Activated CD8-positive, alpha-beta memory T cell treated with anti-CD3 and anti-CD28 coated beads, Interleukin-2, amount 10 ng/mL, durations not matched to agents 7 days and 5 days (primary cell): ENCODE results near the gene HOMER3. TPM values are rescaled to one million over a fixed set of nuclear protein-coding genes. Genes with fewer than 3 reads are reported as not detected.
"Not testable (repeated sequence)": the region's sequence is repeated elsewhere in the genome, so short reads cannot be mapped to it uniquely, and the experiment has no call there.

Experiments
- ATAC-seq: fragments of 150-1000 bp; cut with Tn5 transposase; one replicate; pipeline ENCODE4 v1.10.0; 2021; ENCODE audit warnings: moderate library complexity
- CTCF ChIA-PET: fragments of 350-600 bp; sonication (Branson Sonifier 250); formaldehyde crosslinking; loops from one replicate; lab custom pipeline; 2021; ENCODE audit warnings: antibody characterized with exemption; lab: Charles Lee
- DNase-seq: peaks from one replicate; pipeline ENCODE4 v3.0.0-alpha.2; 2020
- H3K27ac Mint-ChIP-seq: one replicate; pipeline ENCODE4 v1.8.0; 2021; ENCODE audit warnings: mild to moderate bottlenecking, mixed read lengths
- H3K27me3 Mint-ChIP-seq: one replicate; pipeline ENCODE4 v1.8.0; 2021; ENCODE audit warnings: mixed read lengths
- H3K36me3 Mint-ChIP-seq: one replicate; pipeline ENCODE4 v1.8.0; 2021; ENCODE audit warnings: mild to moderate bottlenecking, mixed read lengths
- H3K4me1 Mint-ChIP-seq: one replicate; pipeline ENCODE4 v1.8.0; 2021; ENCODE audit warnings: mixed read lengths
- H3K4me3 Mint-ChIP-seq: one replicate; pipeline ENCODE4 v1.8.0; 2021; ENCODE audit warnings: mild to moderate bottlenecking, moderate library complexity, mixed read lengths
- H3K9me3 Mint-ChIP-seq: one replicate; pipeline ENCODE4 v1.8.0; 2022; ENCODE audit warnings: low read depth, mixed read lengths
- total RNA-seq, 2 experiments: library from RNA; stranded (reverse); gene quantifications; one replicate each; pipeline ENCODE4 v1.2.3, GENCODE V29; 2021

Gene HOMER3
- total RNA-seq, 2 experiments from 2014 or later = 0.26 TPM; not detected in 1

DNA sequence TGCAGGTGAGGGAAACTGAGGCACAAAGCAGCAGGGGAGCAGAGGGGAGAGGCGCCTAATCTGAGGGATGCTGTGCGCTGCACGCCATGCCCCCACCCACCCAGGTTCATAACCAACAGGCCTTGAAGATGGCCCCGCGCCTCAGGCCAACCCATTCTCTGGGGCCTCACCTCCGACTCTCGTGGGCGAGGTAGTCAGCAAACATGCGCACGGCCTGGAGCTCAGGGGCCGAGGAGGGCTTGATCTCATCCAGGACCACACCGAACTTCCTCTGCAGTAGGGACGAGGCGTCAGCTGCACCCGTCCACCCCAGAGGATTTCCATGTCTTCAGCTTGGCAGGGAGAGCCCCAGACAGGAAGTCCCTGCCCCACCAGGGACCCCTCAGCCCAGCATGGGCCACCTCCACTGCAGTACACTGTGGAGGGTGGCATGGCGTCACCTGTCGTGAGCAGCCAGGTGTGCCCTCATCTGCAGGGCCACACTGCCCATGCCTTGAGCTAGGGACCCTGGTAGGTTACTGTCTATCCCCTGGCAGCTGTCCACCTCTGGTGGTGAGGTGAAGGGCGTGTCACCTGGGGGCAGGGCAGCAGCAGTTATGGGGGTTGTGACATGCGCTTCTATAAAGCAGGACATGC lies 30.1 kb downstream of the HOMER3 start:
- Mint-ChIP-seq H3K9me3 (no peaks in the 10 kb centered on the region), H3K4me1 (peaks cover 9% of the 10 kb centered on the region), H3K4me3 (no peak overlapping the region), H3K27me3 (no peaks in the 10 kb centered on the region), H3K36me3 (peaks cover 11% of the 10 kb centered on the region), H3K27ac (no peak overlapping the region)
- no peak for DNase-seq
- no peak for ATAC-seq
- CTCF ChIA-PET = no interaction called here

DNA sequence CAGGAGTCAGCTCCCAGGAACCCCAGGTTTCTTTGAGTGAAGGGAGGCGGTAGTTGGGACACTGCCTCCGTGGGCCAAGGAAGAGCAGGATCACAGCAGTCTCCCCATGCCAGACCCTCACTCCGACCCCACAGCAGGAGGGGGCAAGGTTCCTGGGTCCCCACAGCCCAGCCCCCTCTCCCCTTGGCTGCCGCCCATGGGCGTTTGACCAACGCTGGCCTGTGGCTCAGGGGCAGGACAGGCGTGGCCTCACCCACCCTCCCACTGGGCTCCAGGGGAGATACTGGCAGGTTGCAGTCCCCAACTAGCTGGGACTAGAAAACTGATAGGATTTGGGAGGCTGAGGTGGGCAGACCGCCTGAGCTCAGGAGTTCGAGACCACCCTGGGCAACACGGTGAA lies 31.0 kb downstream of the HOMER3 start:
- Mint-ChIP-seq H3K4me1 (peaks cover 1% of the 10 kb centered on the region), H3K36me3 (peaks cover 7% of the 10 kb centered on the region), H3K4me3 (no peak overlapping the region), H3K9me3 (no peaks in the 10 kb centered on the region), H3K27ac (no peak overlapping the region), H3K27me3 (no peaks in the 10 kb centered on the region)
- CTCF ChIA-PET = no interaction called here
- ATAC-seq (no peak), DNase-seq (no peak)

DNA sequence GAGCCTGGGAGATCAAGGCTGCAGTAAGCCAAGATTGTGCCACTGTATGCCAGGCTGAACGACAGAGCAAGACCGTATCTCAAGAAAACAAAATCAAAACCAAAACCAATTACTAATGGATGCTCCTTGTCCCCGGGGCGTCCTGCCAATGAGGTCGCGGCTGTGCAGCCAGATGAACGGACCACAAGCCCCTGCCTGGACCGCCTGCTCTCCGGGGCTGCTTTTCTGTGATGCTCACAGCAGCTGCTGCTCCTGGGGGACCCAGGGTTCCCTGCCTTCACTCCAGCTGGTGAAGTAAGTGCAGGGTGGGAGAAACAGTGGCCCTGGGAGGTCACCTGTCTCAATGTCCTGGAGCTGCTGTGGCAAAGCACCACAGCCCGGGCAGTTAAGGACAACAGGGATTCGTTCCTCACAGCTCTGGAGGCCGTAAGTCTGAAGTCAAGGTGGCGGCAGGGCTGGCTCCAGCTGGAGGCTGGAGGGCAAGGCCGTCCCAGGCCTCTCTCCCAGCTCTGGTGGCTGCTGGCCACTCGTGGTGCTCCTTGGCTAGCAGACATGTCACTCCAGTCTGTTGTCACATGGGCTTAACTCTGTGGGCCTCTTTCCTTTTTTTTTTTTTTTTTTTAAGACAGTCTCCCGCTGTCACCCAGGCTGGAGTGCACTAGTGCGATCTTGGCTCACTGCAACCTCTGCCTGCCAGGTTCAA lies 31.9 kb downstream of the HOMER3 start:
- H3K4me1 Mint-ChIP-seq = no peaks in the 10 kb centered on the region
- no peaks in the 10 kb centered on the region for H3K9me3 Mint-ChIP-seq
- CTCF ChIA-PET = no interaction called here
- peaks cover 7% of the 10 kb centered on the region for H3K36me3 Mint-ChIP-seq
- H3K27ac Mint-ChIP-seq = no peak overlapping the region
- ATAC-seq (no peak), DNase-seq (no peak)
- no peak overlapping the region for H3K4me3 Mint-ChIP-seq
- H3K27me3 Mint-ChIP-seq = no peaks in the 10 kb centered on the region

DNA sequence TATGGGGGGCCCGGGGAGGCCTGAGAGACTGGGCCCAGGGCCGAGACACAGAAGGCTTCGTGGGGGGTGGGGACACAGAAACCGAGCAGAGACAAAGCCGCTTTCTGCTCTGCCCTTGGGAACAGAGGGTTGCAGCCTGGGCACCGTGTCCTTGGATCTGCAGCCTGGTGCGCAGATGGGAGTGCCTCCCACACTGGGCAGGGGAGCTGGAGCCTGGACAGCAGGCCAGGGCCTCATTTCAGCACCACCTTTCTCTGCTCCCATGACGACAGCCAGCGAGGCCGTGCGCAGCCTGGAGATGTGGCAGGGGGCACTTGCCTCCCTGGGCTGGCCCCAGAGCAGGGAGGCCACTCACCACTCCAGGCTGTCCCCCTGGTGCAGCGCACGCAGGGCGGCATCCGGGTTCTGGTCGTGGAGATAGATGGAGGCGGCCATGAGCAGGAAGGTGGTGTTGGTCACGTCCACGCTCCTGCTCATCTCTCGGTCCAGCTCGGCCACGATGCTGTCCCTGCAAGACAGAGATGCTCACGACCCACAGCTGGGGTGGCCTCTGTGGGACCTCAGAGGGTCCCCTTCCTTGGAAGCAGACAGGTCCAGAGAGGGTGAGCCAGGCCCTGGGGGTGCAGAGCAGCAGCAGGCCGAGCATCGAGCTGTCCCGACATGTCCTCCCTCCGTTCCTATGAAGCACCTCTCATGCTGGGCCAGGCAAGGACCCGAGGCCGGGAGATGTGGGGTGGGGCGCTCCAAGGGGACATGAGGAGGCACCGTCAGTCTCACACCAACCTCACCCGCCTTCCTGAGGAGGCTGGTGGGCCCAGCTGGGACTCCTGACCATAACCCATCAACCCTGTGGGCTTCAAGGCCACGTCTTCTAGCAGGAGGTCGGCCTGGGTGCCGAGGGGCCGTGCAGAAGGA lies 34.2 kb downstream of the HOMER3 start:
- CTCF ChIA-PET = no interaction called here
- no peak overlapping the region for H3K27ac Mint-ChIP-seq
- no peaks in the 10 kb centered on the region for H3K27me3 Mint-ChIP-seq
- H3K4me3 Mint-ChIP-seq = no peak overlapping the region
- H3K4me1 Mint-ChIP-seq = no peaks in the 10 kb centered on the region
- DNase-seq = no peak
- no peaks in the 10 kb centered on the region for H3K9me3 Mint-ChIP-seq
- H3K36me3 Mint-ChIP-seq = no peaks in the 10 kb centered on the region
- ATAC-seq = no peak

- no peak overlapping the region for H3K27ac Mint-ChIP-seq
- H3K36me3 Mint-ChIP-seq = peaks cover 5% of the 10 kb centered on the region
- no peaks in the 10 kb centered on the region for H3K27me3 Mint-ChIP-seq
- H3K4me3 Mint-ChIP-seq = no peak overlapping the region
- CTCF ChIA-PET = interaction anchor here (1.4 kb wide), 1 partner anchor 12 kb away, joined by 3 read pairs; no protein-coding TSS in a partner anchor
- ATAC-seq (no peak), DNase-seq (no peak)
- no peaks in the 10 kb centered on the region for H3K4me1 Mint-ChIP-seq
- no peaks in the 10 kb centered on the region for H3K9me3 Mint-ChIP-seq
These were observed 35.3 kb downstream of the HOMER3 start for GRCh38 chr19:18905513-18906236.

DNA sequence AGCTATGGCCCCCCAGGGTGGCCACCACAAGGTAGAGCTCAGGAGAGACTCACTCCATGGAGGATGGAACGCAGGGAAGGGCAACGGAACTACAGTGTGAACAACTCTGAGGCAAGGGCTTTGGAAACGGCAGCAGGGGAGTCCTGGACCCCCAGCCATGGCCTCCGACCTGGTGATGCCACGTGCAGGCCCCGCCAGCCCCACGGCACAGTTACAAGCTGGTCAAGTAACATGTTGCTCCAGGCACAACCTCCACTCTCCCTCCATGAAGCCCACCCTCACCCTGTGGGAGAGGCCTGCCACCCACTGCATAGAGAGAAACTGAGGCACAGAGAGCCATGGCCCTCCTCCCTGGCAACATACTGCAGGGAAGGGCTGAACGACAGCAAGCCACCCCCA lies 36.0 kb downstream of the HOMER3 start:
- Mint-ChIP-seq H3K4me3 (no peak overlapping the region), H3K27ac (no peak overlapping the region), H3K4me1 (no peaks in the 10 kb centered on the region), H3K36me3 (peaks cover 5% of the 10 kb centered on the region), H3K27me3 (no peaks in the 10 kb centered on the region), H3K9me3 (no peaks in the 10 kb centered on the region)
- CTCF ChIA-PET = interaction anchor here (1.4 kb wide), 1 partner anchor 12 kb away, joined by 3 read pairs; no protein-coding TSS in a partner anchor
- DNase-seq = no peak
- no peak for ATAC-seq

GRCh38 chr19:18904334-18905057 lies 36.5 kb downstream of the HOMER3 start:
- Mint-ChIP-seq H3K4me3 (no peak overlapping the region), H3K4me1 (no peaks in the 10 kb centered on the region), H3K27ac (no peak overlapping the region), H3K36me3 (peaks cover 5% of the 10 kb centered on the region), H3K9me3 (no peaks in the 10 kb centered on the region), H3K27me3 (no peaks in the 10 kb centered on the region)
- CTCF ChIA-PET = interaction anchor here (1.4 kb wide), 1 partner anchor 11 kb away, joined by 3 read pairs; no protein-coding TSS in a partner anchor
- DNase-seq (no peak), ATAC-seq (no peak)

GRCh38 chr19:18903156-18904037 lies 37.6 kb downstream of the HOMER3 start:
- H3K27ac Mint-ChIP-seq = no peak overlapping the region
- CTCF ChIA-PET = no interaction called here
- no peaks in the 10 kb centered on the region for H3K4me1 Mint-ChIP-seq
- H3K9me3 Mint-ChIP-seq = no peaks in the 10 kb centered on the region
- H3K36me3 Mint-ChIP-seq = peaks cover 5% of the 10 kb centered on the region
- ATAC-seq = no peak
- DNase-seq = no peak
- H3K4me3 Mint-ChIP-seq = no peak overlapping the region
- H3K27me3 Mint-ChIP-seq = no peaks in the 10 kb centered on the region

DNA sequence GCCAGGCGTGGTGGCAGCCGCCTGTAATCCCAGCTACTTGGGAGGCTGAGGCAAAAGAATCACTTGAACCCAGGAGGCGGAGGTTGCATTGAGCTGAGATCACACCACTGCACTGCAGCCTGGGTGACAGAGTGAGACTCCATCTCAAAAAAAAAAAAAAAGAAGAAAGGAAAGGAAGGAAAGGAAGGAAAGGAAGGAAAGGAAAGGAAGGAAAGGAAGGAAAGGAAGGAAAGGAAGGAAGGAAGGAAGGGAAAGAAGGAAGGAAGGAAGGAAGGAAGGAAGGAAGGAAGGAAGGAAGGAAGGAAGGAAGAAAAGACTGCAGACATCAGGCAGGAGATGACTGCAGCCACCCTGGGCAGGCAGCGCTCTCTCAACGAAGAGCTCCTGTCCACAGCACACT lies 38.5 kb downstream of the HOMER3 start:
- H3K36me3 Mint-ChIP-seq, ATAC-seq, H3K9me3 Mint-ChIP-seq, H3K4me3 Mint-ChIP-seq, H3K27me3 Mint-ChIP-seq, H3K4me1 Mint-ChIP-seq, DNase-seq, H3K27ac Mint-ChIP-seq, CTCF ChIA-PET: not testable (repeated sequence)

- peaks cover 7% of the 10 kb centered on the region for H3K4me1 Mint-ChIP-seq
- no peak overlapping the region for H3K27ac Mint-ChIP-seq
- H3K9me3 Mint-ChIP-seq = no peaks in the 10 kb centered on the region
- no peak overlapping the region for H3K4me3 Mint-ChIP-seq
- peaks cover 5% of the 10 kb centered on the region for H3K36me3 Mint-ChIP-seq
- CTCF ChIA-PET = no interaction called here
- ATAC-seq (no peak), DNase-seq (no peak)
- H3K27me3 Mint-ChIP-seq = peaks cover 12% of the 10 kb centered on the region
These were observed 39.5 kb downstream of the HOMER3 start for GRCh38 chr19:18901491-18901890.

- H3K27me3 Mint-ChIP-seq = peaks cover 14% of the 10 kb centered on the region
- peaks cover 9% of the 10 kb centered on the region for H3K4me1 Mint-ChIP-seq
- no peak overlapping the region for H3K4me3 Mint-ChIP-seq
- H3K9me3 Mint-ChIP-seq = no peaks in the 10 kb centered on the region
- DNase-seq (no peak), ATAC-seq (no peak)
- H3K36me3 Mint-ChIP-seq = peaks cover 5% of the 10 kb centered on the region
- no peak overlapping the region for H3K27ac Mint-ChIP-seq
- CTCF ChIA-PET = interaction anchor here (0.6 kb wide), 1 partner anchor 29 kb away, joined by 5 read pairs; no protein-coding TSS in a partner anchor
These were observed 40.1 kb downstream of the HOMER3 start for GRCh38 chr19:18900700-18901481.
